ENCODE measurements around the gene RPL5.

RPL5 gene

GRCh38 chr1:92842082-92843045 lies 10.5 kb downstream of the RPL5 start:
- no peaks in the 10 kb centered on the region for H3K27me3 ChIP-seq (ENCODE audit: control insufficient read depth in 3 of 3, insufficient read depth in 3 of 3, low read depth in 1 of 3, low read length in 3 of 3)
- H3K4me2 ChIP-seq (ENCODE audit: insufficient read depth, low read length, poor library complexity, severe bottlenecking): no peak overlapping the region
- no peak overlapping the region for H2BK12ac ChIP-seq (ENCODE audit: low read length)
- no peak overlapping the region for H4K8ac ChIP-seq (ENCODE audit: low read depth, low read length)
- WGBS, 2 donors (ENCODE audit: extremely low coverage in 2 of 2, insufficient read length in 2 of 2, insufficient replicate concordance in 1 of 2): no CpG with 5 or more reads among the region's 4 CpGs
- H2AFZ ChIP-seq (ENCODE audit: low read length): no peak overlapping the region
- no peak overlapping the region for H3K18ac ChIP-seq (ENCODE audit: low read length)
- no peak overlapping the region for H2BK5ac ChIP-seq (ENCODE audit: low read length)
- no peak overlapping the region for H3K14ac ChIP-seq (ENCODE audit: low read length)
- no peak overlapping the region for H2BK15ac ChIP-seq (ENCODE audit: low read length)
- H3K36me3 ChIP-seq (replicated peaks in 1 of 2; ENCODE audit: control insufficient read depth in 2 of 2, insufficient read depth in 2 of 2, low read length in 2 of 2): peaks cover 25 to 73% of the 10 kb centered on the region in 2 donors
- H4K91ac ChIP-seq (ENCODE audit: low read depth, low read length, poor library complexity): no peak overlapping the region
- H3K4ac ChIP-seq (ENCODE audit: low read length): no peak overlapping the region
- H3K4me1 ChIP-seq (ENCODE audit: control insufficient read depth in 2 of 2, insufficient read depth in 1 of 2, low read depth in 1 of 2, low read length in 2 of 2): no peaks in the 10 kb centered on the region
- no peak overlapping the region for H3K9ac ChIP-seq (ENCODE audit: low read depth, low read length, poor library complexity)
- no peak overlapping the region for H2BK120ac ChIP-seq (ENCODE audit: low read depth, low read length)
- no peaks in the 10 kb centered on the region for H3K9me3 ChIP-seq (replicated peaks in 1 of 2; ENCODE audit: control insufficient read depth in 2 of 2, insufficient read depth in 1 of 2, low read depth in 1 of 2, low read length in 2 of 2)
- no peaks in the 10 kb centered on the region for H3K79me1 ChIP-seq (ENCODE audit: low read depth, low read length)
- no peak for DNase-seq (ENCODE audit: low spot score)
- H3K27ac ChIP-seq (replicated peaks; ENCODE audit: low read length): no peak overlapping the region
- H3K23ac ChIP-seq (ENCODE audit: low read depth, low read length, poor library complexity): no peak overlapping the region
- no peak overlapping the region for H2AK5ac ChIP-seq (ENCODE audit: low read depth, low read length)
- no peak overlapping the region for H3K4me3 ChIP-seq (ENCODE audit: low read length in 2 of 2)

GRCh38 chr1:92843046-92843423 lies 11.2 kb downstream of the RPL5 start:
- Histone ChIP-seq H2AFZ (ENCODE audit: low read length) (no peak overlapping the region), H4K8ac (ENCODE audit: low read depth, low read length) (no peak overlapping the region), H3K27me3 (ENCODE audit: control insufficient read depth in 3 of 3, insufficient read depth in 3 of 3, low read depth in 1 of 3, low read length in 3 of 3) (no peaks in the 10 kb centered on the region), H3K18ac (ENCODE audit: low read length) (no peak overlapping the region), H3K4me2 (ENCODE audit: insufficient read depth, low read length, poor library complexity, severe bottlenecking) (no peak overlapping the region), H2AK5ac (ENCODE audit: low read depth, low read length) (no peak overlapping the region), H2BK12ac (ENCODE audit: low read length) (no peak overlapping the region), H3K14ac (ENCODE audit: low read length) (no peak overlapping the region), H3K23ac (ENCODE audit: low read depth, low read length, poor library complexity) (no peak overlapping the region), H4K91ac (ENCODE audit: low read depth, low read length, poor library complexity) (no peak overlapping the region), H3K27ac (replicated peaks; ENCODE audit: low read length) (no peak overlapping the region), H2BK5ac (ENCODE audit: low read length) (no peak overlapping the region), H2BK15ac (ENCODE audit: low read length) (no peak overlapping the region), H3K9me3 (replicated peaks in 1 of 2; ENCODE audit: control insufficient read depth in 2 of 2, insufficient read depth in 1 of 2, low read depth in 1 of 2, low read length in 2 of 2) (no peaks in the 10 kb centered on the region), H3K4me3 (ENCODE audit: low read length in 2 of 2) (no peak overlapping the region), H3K79me1 (ENCODE audit: low read depth, low read length) (no peaks in the 10 kb centered on the region), H3K4me1 (ENCODE audit: control insufficient read depth in 2 of 2, insufficient read depth in 1 of 2, low read depth in 1 of 2, low read length in 2 of 2) (no peaks in the 10 kb centered on the region), H3K9ac (ENCODE audit: low read depth, low read length, poor library complexity) (no peak overlapping the region), H2BK120ac (ENCODE audit: low read depth, low read length) (no peak overlapping the region), H3K36me3 (replicated peaks in 1 of 2; ENCODE audit: control insufficient read depth in 2 of 2, insufficient read depth in 2 of 2, low read length in 2 of 2) (peaks cover 22 to 66% of the 10 kb centered on the region in 2 donors), H3K4ac (ENCODE audit: low read length) (no peak overlapping the region)
- WGBS, 2 donors (ENCODE audit: extremely low coverage in 2 of 2, insufficient read length in 2 of 2, insufficient replicate concordance in 1 of 2): no CpG with 5 or more reads among the region's 2 CpGs
- no peak for DNase-seq (ENCODE audit: low spot score)

- Histone ChIP-seq H3K36me3 (replicated peaks in 1 of 2; ENCODE audit: control insufficient read depth in 2 of 2, insufficient read depth in 2 of 2, low read length in 2 of 2) (peaks cover 20 to 60% of the 10 kb centered on the region in 2 donors), H4K8ac (ENCODE audit: low read depth, low read length) (no peak overlapping the region), H3K4me3 (ENCODE audit: low read length in 2 of 2) (no peak overlapping the region)
These were observed 11.9 kb downstream of the RPL5 start for GRCh38 chr1:92843429-92844352.

GRCh38 chr1:92844439-92844838 lies 12.6 kb downstream of the RPL5 start:
- H3K9me3 ChIP-seq (replicated peaks in 1 of 2; ENCODE audit: control insufficient read depth in 2 of 2, insufficient read depth in 1 of 2, low read depth in 1 of 2, low read length in 2 of 2): no peaks in the 10 kb centered on the region
- no peak overlapping the region for H2AK5ac ChIP-seq (ENCODE audit: low read depth, low read length)
- no peak overlapping the region for H3K4ac ChIP-seq (ENCODE audit: low read length)
- no peak overlapping the region for H4K8ac ChIP-seq (ENCODE audit: low read depth, low read length)
- no peak overlapping the region for H2AFZ ChIP-seq (ENCODE audit: low read length)
- no peak overlapping the region for H4K91ac ChIP-seq (ENCODE audit: low read depth, low read length, poor library complexity)
- H2BK15ac ChIP-seq (ENCODE audit: low read length): no peak overlapping the region
- H3K4me3 ChIP-seq (ENCODE audit: low read length in 2 of 2): no peak overlapping the region
- no peaks in the 10 kb centered on the region for H3K27me3 ChIP-seq (ENCODE audit: control insufficient read depth in 3 of 3, insufficient read depth in 3 of 3, low read depth in 1 of 3, low read length in 3 of 3)
- H3K9ac ChIP-seq (ENCODE audit: low read depth, low read length, poor library complexity): no peak overlapping the region
- no peak for DNase-seq (ENCODE audit: low spot score)
- no peak overlapping the region for H3K27ac ChIP-seq (replicated peaks; ENCODE audit: low read length)
- no peaks in the 10 kb centered on the region for H3K4me1 ChIP-seq (ENCODE audit: control insufficient read depth in 2 of 2, insufficient read depth in 1 of 2, low read depth in 1 of 2, low read length in 2 of 2)
- H2BK120ac ChIP-seq (ENCODE audit: low read depth, low read length): no peak overlapping the region
- no peak overlapping the region for H3K23ac ChIP-seq (ENCODE audit: low read depth, low read length, poor library complexity)
- WGBS, 2 donors (ENCODE audit: extremely low coverage in 2 of 2, insufficient read length in 2 of 2, insufficient replicate concordance in 1 of 2): no CpG with 5 or more reads among the region's 3 CpGs
- H3K4me2 ChIP-seq (ENCODE audit: insufficient read depth, low read length, poor library complexity, severe bottlenecking): no peak overlapping the region
- H2BK5ac ChIP-seq (ENCODE audit: low read length): no peak overlapping the region
- no peak overlapping the region for H3K18ac ChIP-seq (ENCODE audit: low read length)
- no peaks in the 10 kb centered on the region for H3K79me1 ChIP-seq (ENCODE audit: low read depth, low read length)
- peaks cover 17 to 52% of the 10 kb centered on the region in 2 donors for H3K36me3 ChIP-seq (replicated peaks in 1 of 2; ENCODE audit: control insufficient read depth in 2 of 2, insufficient read depth in 2 of 2, low read length in 2 of 2)
- H3K14ac ChIP-seq (ENCODE audit: low read length): no peak overlapping the region
- H2BK12ac ChIP-seq (ENCODE audit: low read length): no peak overlapping the region

More at GRCh38 chr1:92843429-92844352, 11.9 kb downstream of the RPL5 start:
- WGBS, 2 donors (ENCODE audit: extremely low coverage in 2 of 2, insufficient read length in 2 of 2, insufficient replicate concordance in 1 of 2): no CpG with 5 or more reads among the region's 8 CpGs
- no peak overlapping the region for H2AFZ ChIP-seq (ENCODE audit: low read length)
- no peak overlapping the region for H4K91ac ChIP-seq (ENCODE audit: low read depth, low read length, poor library complexity)
- no peak overlapping the region for H3K4ac ChIP-seq (ENCODE audit: low read length)
- H2BK12ac ChIP-seq (ENCODE audit: low read length): no peak overlapping the region
- H3K14ac ChIP-seq (ENCODE audit: low read length): no peak overlapping the region
- H3K23ac ChIP-seq (ENCODE audit: low read depth, low read length, poor library complexity): no peak overlapping the region
- H3K9me3 ChIP-seq (replicated peaks in 1 of 2; ENCODE audit: control insufficient read depth in 2 of 2, insufficient read depth in 1 of 2, low read depth in 1 of 2, low read length in 2 of 2): no peaks in the 10 kb centered on the region
- H3K9ac ChIP-seq (ENCODE audit: low read depth, low read length, poor library complexity): no peak overlapping the region
- H2BK15ac ChIP-seq (ENCODE audit: low read length): no peak overlapping the region
- no peak overlapping the region for H2BK5ac ChIP-seq (ENCODE audit: low read length)
- no peak overlapping the region for H3K18ac ChIP-seq (ENCODE audit: low read length)
- H3K4me2 ChIP-seq (ENCODE audit: insufficient read depth, low read length, poor library complexity, severe bottlenecking): no peak overlapping the region
- H3K27me3 ChIP-seq (ENCODE audit: control insufficient read depth in 3 of 3, insufficient read depth in 3 of 3, low read depth in 1 of 3, low read length in 3 of 3): no peaks in the 10 kb centered on the region
- H3K79me1 ChIP-seq (ENCODE audit: low read depth, low read length): no peaks in the 10 kb centered on the region
- no peak overlapping the region for H2BK120ac ChIP-seq (ENCODE audit: low read depth, low read length)
- no peak for DNase-seq (ENCODE audit: low spot score)
- H3K4me1 ChIP-seq (ENCODE audit: control insufficient read depth in 2 of 2, insufficient read depth in 1 of 2, low read depth in 1 of 2, low read length in 2 of 2): no peaks in the 10 kb centered on the region
- no peak overlapping the region for H2AK5ac ChIP-seq (ENCODE audit: low read depth, low read length)
- no peak overlapping the region for H3K27ac ChIP-seq (replicated peaks; ENCODE audit: low read length)

All from neuronal stem cell (in vitro differentiated cells).